GM12878 (cell line): ENCODE data around the gene MBD5. TPM values are rescaled to one million over a fixed set of nuclear protein-coding genes. Genes with fewer than 3 reads are reported as not detected.

Experiments
- ATAC-seq: fragments of 200-7000 bp; cut with Tn5 transposase; 3 replicates; pipeline ENCODE4 v1.9.1; 2020; ENCODE audit warnings: mild to moderate bottlenecking, moderate library complexity
- BruUV-seq: library from RNA; stranded (reverse); fragments of 400-500 nt; replicated peaks from 2 replicates; lab custom pipeline; 2021; lab: Mats Ljungman, UMichigan
- CTCF ChIA-PET: fragments of 300-600 bp; sonication (Branson Sonifier 250); formaldehyde crosslinking; extraction: SDS; loops from one replicate; lab custom pipeline; 2021; ENCODE audit warnings: inconsistent platforms; lab: Yijun Ruan, JAX
- POLR2A ChIA-PET: fragments of 350-600 bp; formaldehyde crosslinking; extraction: SDS; loops from one replicate; lab custom pipeline; 2021; ENCODE audit warnings: inconsistent platforms; lab: Charles Lee
- RAD21 ChIA-PET: fragments of 300-600 bp; sonication (Branson Sonifier 250); formaldehyde crosslinking; loops from one replicate; lab custom pipeline; 2023; ENCODE audit warnings: antibody characterized with exemption; ENCODE audit not compliant: unreplicated experiment; lab: Charles Lee
- SMC1A ChIA-PET: fragments of 300-600 bp; sonication (Branson Sonifier 250); formaldehyde crosslinking; loops from one replicate; lab custom pipeline; 2023; ENCODE audit not compliant: unreplicated experiment, uncharacterized antibody; lab: Charles Lee
- DNase-seq: peaks from one replicate; pipeline ENCODE4 v3.0.0-alpha.2; 2011; ENCODE audit warnings: low read depth, low spot score
- FAIRE-seq: peaks from 3 replicates; lab custom pipeline; 2011; peaks lifted over from hg19 to GRCh38; lab: Jason Lieb, UNC
- H2AFZ ChIP-seq: 2 replicates; pipeline ENCODE4 v1.6.0; 2011; ENCODE audit warnings: low read depth, low read length, control low read depth; ENCODE audit not compliant: control insufficient read depth
- H3K27ac ChIP-seq: 2 replicates; pipeline ENCODE4 v1.5.1; 2011; ENCODE audit warnings: control low read depth; ENCODE audit not compliant: control insufficient read depth, insufficient read depth
- H3K27me3 ChIP-seq, 2 experiments: replicated peaks in 1 of 2; 2 replicates each; pipeline versions ENCODE4 v1.6.0 to v1.6.1; 2011; ENCODE audit warnings: low read length in 1 of 2; ENCODE audit not compliant: control insufficient read depth in 2 of 2, insufficient read depth in 2 of 2
- H3K36me3 ChIP-seq, 2 experiments: 2 replicates each; pipeline ENCODE4 v1.5.1; 2011; ENCODE audit warnings: low read length in 1 of 2; ENCODE audit not compliant: control insufficient read depth in 2 of 2, insufficient read depth in 2 of 2
- H3K4me1 ChIP-seq: 2 replicates; pipeline ENCODE4 v1.6.1; 2011; ENCODE audit warnings: mild to moderate bottlenecking, low read length, moderate library complexity, mixed read lengths; ENCODE audit not compliant: control insufficient read depth, insufficient read depth
- H3K4me2 ChIP-seq: 2 replicates; pipeline ENCODE4 v1.6.0; 2011; ENCODE audit warnings: control low read depth; ENCODE audit not compliant: control insufficient read depth, insufficient read depth
- H3K4me3 ChIP-seq: fragments of 200-600 bp; sonication (generic); 2 replicates; pipeline ENCODE4 v1.5.1; 2016
- H3K79me2 ChIP-seq: 2 replicates; pipeline ENCODE4 v1.6.0; 2011; ENCODE audit warnings: low read length; ENCODE audit not compliant: control insufficient read depth, insufficient read depth
- H3K9ac ChIP-seq: 2 replicates; pipeline ENCODE4 v1.8.0; 2011; ENCODE audit warnings: low read length, control low read depth, mixed read lengths; ENCODE audit not compliant: control insufficient read depth, insufficient read depth
- H3K9me3 ChIP-seq: replicated peaks from 3 replicates; pipeline ENCODE4 v1.5.1; 2011; ENCODE audit warnings: mild to moderate bottlenecking, low read length; ENCODE audit not compliant: control insufficient read depth, insufficient read depth
- H4K20me1 ChIP-seq: 2 replicates; pipeline ENCODE4 v1.6.0; 2011; ENCODE audit not compliant: control insufficient read depth, insufficient read depth
- CBX5 ChIP-seq: sonication (generic); IDR thresholded peaks from 2 replicates; pipeline ENCODE4 v1.6.1; 2016; ENCODE audit warnings: low read depth, moderate library complexity, mild to moderate bottlenecking, inconsistent platforms
- E2F8 ChIP-seq: fragments of 450-650 bp; IDR thresholded peaks from 2 replicates; pipeline ENCODE4 v1.6.1; 2018; ENCODE audit warnings: mild to moderate bottlenecking, low read depth, moderate library complexity; ENCODE audit not compliant: partially characterized antibody
- HSF1 ChIP-seq: fragments of 150-350 bp; IDR thresholded peaks from 2 replicates; pipeline ENCODE4 v1.6.1; 2014; ENCODE audit warnings: mild to moderate bottlenecking, low read depth, low read length
- NFXL1 ChIP-seq: fragments of 450-650 bp; IDR thresholded peaks from 2 replicates; pipeline ENCODE4 v1.6.1; 2017; ENCODE audit warnings: antibody characterized with exemption, mild to moderate bottlenecking, borderline replicate concordance
- POU2F2 ChIP-seq: IDR thresholded peaks from 3 replicates; pipeline ENCODE4 v1.6.1; 2011; ENCODE audit warnings: low read depth, mild to moderate bottlenecking, low read length, borderline replicate concordance
- STAT3 ChIP-seq: IDR thresholded peaks from 2 replicates; pipeline ENCODE4 v1.6.1; 2011; ENCODE audit warnings: low read depth, low read length, improper control_type of control experiment
- ZNF274 ChIP-seq: IDR thresholded peaks from one replicate; pipeline ENCODE4 v1.8.0; 2011; ENCODE audit not compliant: insufficient read length, insufficient read depth
- in situ Hi-C: fragments of 300-500 bp; cut with MboI; formaldehyde crosslinking; loops from 9 replicates; pipeline ENCODE4 v1.14.3; 2018; ENCODE audit warnings: mixed read lengths
- intact Hi-C: fragments of 100-400 bp; cut with micrococcal nuclease; formaldehyde crosslinking; loops from one replicate; pipeline ENCODE4 v1.14.2; 2022; ENCODE audit not compliant: unreplicated experiment
- polyA plus RNA-seq, 11 experiments: library from polyadenylated mRNA; depleted of rRNA in 4 of 11; unstranded in 6 of 11; stranded (reverse) in 5 of 11; fragments of >200 nt; fragmentation: Nextera tagmentation in 4 of 11; fragmentation: Illumina TruSeq in 1 of 11; extraction: Ambion mirVana in 4 of 11; extraction: Trizol in 1 of 11; gene quantifications; 1 replicate in 1 of 11; 2 replicates in 10 of 11; pipeline versions ENCODE4 v1.2.1 to v1.2.3, GENCODE V29; 2011 to 2016; ENCODE audit warnings: inconsistent platforms in 2 of 11, missing spikeins in 2 of 11, low read depth in 1 of 11
- total RNA-seq, 4 experiments: library from RNA; depleted of rRNA in 3 of 4; stranded (reverse); fragments of >200 nt in 3 of 4; fragmentation: Illumina TruSeq in 1 of 4; extraction: Trizol in 1 of 4; gene quantifications; 2 replicates each; pipeline versions ENCODE4 v1.2.1 to v1.2.3, GENCODE V29; 2013 to 2021
- TF ChIP-seq, protein P1 (sequence below): IDR thresholded peaks from 2 replicates; pipeline ENCODE4 v1.6.1; 2011; ENCODE audit warnings: borderline replicate concordance, low read depth, mild to moderate bottlenecking, moderate library complexity, mixed read lengths, low read length; ENCODE audit not compliant: insufficient read depth; ENCODE audit errors: extremely low read length

Gene MBD5
- total and polyA plus RNA-seq, 10 of the 15 experiments (the other 5 are each of a cell fraction or from before 2014, with no cell fraction given) = 7.4 to 58.0 (median 21.2) TPM

- Histone ChIP-seq H3K9me3 (no peaks in the 10 kb centered on the region), H3K4me3 (no peak overlapping the region), H3K27me3 (no peaks in the 10 kb centered on the region), H2AFZ (no peak overlapping the region), H4K20me1 (no peaks in the 10 kb centered on the region), H3K36me3 (no peaks in the 10 kb centered on the region), H3K27ac (no peak overlapping the region), H3K4me2 (no peak overlapping the region), H3K79me2 (no peaks in the 10 kb centered on the region), H3K9ac (no peak overlapping the region), H3K4me1 (no peaks in the 10 kb centered on the region)
- ChIA-PET POLR2A (no interaction called here), RAD21 (no interaction called here), SMC1A (interaction anchor here (0.7 to 1.2 kb wide), 2 partner anchors 14 to 209 kb away, joined by 3 read pairs; no protein-coding TSS in a partner anchor), CTCF (interaction anchor here (1.3 kb wide), 1 partner anchor 10 kb away, joined by 5 read pairs; no protein-coding TSS in a partner anchor)
- in situ Hi-C loops = no loop called here
- no peak for TF ChIP-seq CBX5
- TF ChIP-seq ZNF274 = no peak
- TF ChIP-seq POU2F2 = no peak
- TF ChIP-seq STAT3 = no peak
- no peak for TF ChIP-seq HSF1
- no peak for TF ChIP-seq E2F8
- TF ChIP-seq NFXL1 = no peak
- TF ChIP-seq, protein P1, sequence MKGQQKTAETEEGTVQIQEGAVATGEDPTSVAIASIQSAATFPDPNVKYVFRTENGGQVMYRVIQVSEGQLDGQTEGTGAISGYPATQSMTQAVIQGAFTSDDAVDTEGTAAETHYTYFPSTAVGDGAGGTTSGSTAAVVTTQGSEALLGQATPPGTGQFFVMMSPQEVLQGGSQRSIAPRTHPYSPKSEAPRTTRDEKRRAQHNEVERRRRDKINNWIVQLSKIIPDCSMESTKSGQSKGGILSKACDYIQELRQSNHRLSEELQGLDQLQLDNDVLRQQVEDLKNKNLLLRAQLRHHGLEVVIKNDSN = no peak
- no peak for FAIRE-seq
- BruUV-seq = no TSS peak
- ATAC-seq = no peak
- DNase-seq = no peak
- intact Hi-C loops = no loop called here
These were observed 278.7 kb downstream of the MBD5 start for GRCh38 chr2:148299616-148300015.
